ENCODE data around the gene DDX24. TPM values are rescaled to one million over a fixed set of nuclear protein-coding genes. Genes with fewer than 3 reads are reported as not detected.

Gene DDX24
- polyA plus RNA-seq, 1 donor (not counting 4 experiments of a cell fraction or from before 2014, with no cell fraction given): 171 TPM

DNA sequence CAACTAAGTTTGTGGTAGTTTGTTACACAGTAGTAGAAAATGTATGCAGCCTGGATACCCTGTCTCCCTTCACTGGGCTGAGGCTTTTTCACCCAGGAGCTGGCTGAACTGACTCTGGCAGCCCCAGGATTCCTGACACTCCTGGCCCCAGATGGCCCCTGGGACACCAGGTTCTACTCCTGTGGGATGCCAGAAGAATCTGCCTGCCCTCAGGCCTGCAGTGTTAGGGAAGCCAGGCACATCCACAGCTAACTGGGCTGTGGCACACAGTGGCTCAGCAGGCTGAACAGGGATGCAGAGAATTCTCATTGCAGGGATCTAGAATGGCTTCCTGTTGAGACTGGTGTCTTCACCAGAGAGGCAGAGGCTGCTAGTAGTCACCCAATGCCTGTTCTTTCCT is 38.1 kb upstream of the DDX24 start:
- H3K27ac ChIP-seq (ENCODE audit: control insufficient read depth, insufficient read depth, low read length): no peak overlapping the region
- H3K36me3 ChIP-seq (ENCODE audit: control insufficient read depth in 2 of 2, extremely low read depth in 1 of 2, insufficient read depth in 2 of 2, low read length in 2 of 2): no peaks in the 10 kb centered on the region
- no peaks in the 10 kb centered on the region for H3K9me3 ChIP-seq (ENCODE audit: control insufficient read depth, low read depth, low read length)
- no peak overlapping the region for H2AFZ ChIP-seq (ENCODE audit: control insufficient read depth, low read length)
- peaks cover 8% of the 10 kb centered on the region for H3K27me3 ChIP-seq (ENCODE audit: control insufficient read depth, extremely low read depth, insufficient read depth, low read length)
- DNase-seq (ENCODE audit: low read depth, low spot score) (no peak), FAIRE-seq (no peak)
- H3K4me3 ChIP-seq (ENCODE audit: control insufficient read depth in 2 of 3, extremely low read depth in 1 of 3, insufficient read depth in 2 of 3, low read depth in 1 of 3, low read length in 3 of 3): no peak overlapping the region
- no peak for TF ChIP-seq EZH2 (IDR thresholded peaks at IDR 0.05; ENCODE audit: low read length)
- TF ChIP-seq, protein P1, sequence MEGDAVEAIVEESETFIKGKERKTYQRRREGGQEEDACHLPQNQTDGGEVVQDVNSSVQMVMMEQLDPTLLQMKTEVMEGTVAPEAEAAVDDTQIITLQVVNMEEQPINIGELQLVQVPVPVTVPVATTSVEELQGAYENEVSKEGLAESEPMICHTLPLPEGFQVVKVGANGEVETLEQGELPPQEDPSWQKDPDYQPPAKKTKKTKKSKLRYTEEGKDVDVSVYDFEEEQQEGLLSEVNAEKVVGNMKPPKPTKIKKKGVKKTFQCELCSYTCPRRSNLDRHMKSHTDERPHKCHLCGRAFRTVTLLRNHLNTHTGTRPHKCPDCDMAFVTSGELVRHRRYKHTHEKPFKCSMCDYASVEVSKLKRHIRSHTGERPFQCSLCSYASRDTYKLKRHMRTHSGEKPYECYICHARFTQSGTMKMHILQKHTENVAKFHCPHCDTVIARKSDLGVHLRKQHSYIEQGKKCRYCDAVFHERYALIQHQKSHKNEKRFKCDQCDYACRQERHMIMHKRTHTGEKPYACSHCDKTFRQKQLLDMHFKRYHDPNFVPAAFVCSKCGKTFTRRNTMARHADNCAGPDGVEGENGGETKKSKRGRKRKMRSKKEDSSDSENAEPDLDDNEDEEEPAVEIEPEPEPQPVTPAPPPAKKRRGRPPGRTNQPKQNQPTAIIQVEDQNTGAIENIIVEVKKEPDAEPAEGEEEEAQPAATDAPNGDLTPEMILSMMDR (optimal IDR thresholded peaks at IDR 0.05 in 1 of 3, IDR thresholded peaks at IDR 0.05 in 1 of 3, conservative IDR thresholded peaks at IDR 0.05 in 1 of 3; ENCODE audit: extremely low read depth in 1 of 3, insufficient read depth in 2 of 3, low read length in 3 of 3): no peak
- H3K9me1 ChIP-seq (ENCODE audit: control insufficient read depth, extremely low read depth, insufficient read depth, low read length): no peaks in the 10 kb centered on the region
- no peaks in the 10 kb centered on the region for H3K4me1 ChIP-seq (ENCODE audit: control insufficient read depth, extremely low read depth, insufficient read depth, low read length)
- H3K4me2 ChIP-seq (ENCODE audit: control insufficient read depth, extremely low read depth, insufficient read depth, low read depth, low read length): no peak overlapping the region
- H3K79me2 ChIP-seq (ENCODE audit: control insufficient read depth, insufficient read depth, low read length): no peaks in the 10 kb centered on the region
- H3K9ac ChIP-seq (ENCODE audit: control insufficient read depth, extremely low read depth, insufficient read depth, low read length): no peak overlapping the region
- dilution Hi-C loops (cut with MboI; ENCODE audit: extremely low pct_ligation_motif_present, low sequenced_read_pairs): no loop called here
- H4K20me1 ChIP-seq (ENCODE audit: control insufficient read depth, extremely low read depth, insufficient read depth, low read length): no peaks in the 10 kb centered on the region

DNA sequence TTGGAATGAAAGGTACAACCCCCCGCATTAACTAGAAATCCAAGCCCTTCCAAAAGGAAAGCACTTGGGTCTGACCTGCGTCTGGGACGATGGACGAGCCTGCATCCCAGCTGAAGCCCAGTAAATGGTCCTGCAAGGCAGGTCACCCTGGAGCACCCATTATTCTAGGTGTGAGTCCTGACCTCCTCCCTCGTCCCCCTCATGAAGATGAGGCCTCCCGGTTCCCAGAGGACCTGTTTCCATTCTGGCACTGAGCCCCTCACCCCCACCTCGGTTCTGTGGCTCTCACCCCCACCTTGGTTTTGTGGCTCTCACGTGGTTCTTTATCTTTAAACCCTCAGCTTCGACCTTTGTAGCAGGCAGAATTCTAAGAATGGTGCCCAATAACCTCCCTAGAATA is 36.9 kb upstream of the DDX24 start:
- H3K4me2 ChIP-seq (ENCODE audit: control insufficient read depth, extremely low read depth, insufficient read depth, low read depth, low read length): no peak overlapping the region
- no peak overlapping the region for H3K4me3 ChIP-seq (ENCODE audit: control insufficient read depth in 2 of 3, extremely low read depth in 1 of 3, insufficient read depth in 2 of 3, low read depth in 1 of 3, low read length in 3 of 3)
- H2AFZ ChIP-seq (ENCODE audit: control insufficient read depth, low read length): no peak overlapping the region
- H3K9me1 ChIP-seq (ENCODE audit: control insufficient read depth, extremely low read depth, insufficient read depth, low read length): no peaks in the 10 kb centered on the region
- H3K9me3 ChIP-seq (ENCODE audit: control insufficient read depth, low read depth, low read length): no peaks in the 10 kb centered on the region
- H3K4me1 ChIP-seq (ENCODE audit: control insufficient read depth, extremely low read depth, insufficient read depth, low read length): peaks cover 7% of the 10 kb centered on the region
- dilution Hi-C loops (cut with MboI; ENCODE audit: extremely low pct_ligation_motif_present, low sequenced_read_pairs): no loop called here
- no peak for TF ChIP-seq EZH2 (IDR thresholded peaks at IDR 0.05; ENCODE audit: low read length)
- TF ChIP-seq, protein P1 (optimal IDR thresholded peaks at IDR 0.05 in 1 of 3, IDR thresholded peaks at IDR 0.05 in 1 of 3, conservative IDR thresholded peaks at IDR 0.05 in 1 of 3; ENCODE audit: extremely low read depth in 1 of 3, insufficient read depth in 2 of 3, low read length in 3 of 3): no peak
- peaks cover 8% of the 10 kb centered on the region for H3K27me3 ChIP-seq (ENCODE audit: control insufficient read depth, extremely low read depth, insufficient read depth, low read length)
- H4K20me1 ChIP-seq (ENCODE audit: control insufficient read depth, extremely low read depth, insufficient read depth, low read length): no peaks in the 10 kb centered on the region
- H3K79me2 ChIP-seq (ENCODE audit: control insufficient read depth, insufficient read depth, low read length): no peaks in the 10 kb centered on the region
- no peaks in the 10 kb centered on the region for H3K36me3 ChIP-seq (ENCODE audit: control insufficient read depth in 2 of 2, extremely low read depth in 1 of 2, insufficient read depth in 2 of 2, low read length in 2 of 2)
- no peak overlapping the region for H3K27ac ChIP-seq (ENCODE audit: control insufficient read depth, insufficient read depth, low read length)
- no peak overlapping the region for H3K9ac ChIP-seq (ENCODE audit: control insufficient read depth, extremely low read depth, insufficient read depth, low read length)
- DNase-seq (ENCODE audit: low read depth, low spot score) (no peak), FAIRE-seq (no peak)

Data from keratinocyte (primary cell).